Natural killer cell (primary cell): ENCODE data around the gene HSPB9. TPM values are rescaled to one million over a fixed set of nuclear protein-coding genes. Genes with fewer than 3 reads are reported as not detected.

ENCODE experiments used
- ATAC-seq, 3 donors: fragments of 150-1000 bp in 2 of 3; fragments of 200-7000 bp in 1 of 3; cut with Tn5 transposase; 1 replicate in 1 of 3; 2 replicates in 2 of 3; pipeline ENCODE4 v1.10.0; 2021; ENCODE audit warnings: mild to moderate bottlenecking in 2 of 3, moderate library complexity in 2 of 3
- DNase-seq, 2 donors: peaks; one replicate each; pipeline versions ENCODE4 v3.0.0 to v3.0.0-alpha.2; 2013 to 2021; ENCODE audit warnings: mixed read lengths in 1 of 2
- H3K27ac ChIP-seq: one replicate; pipeline ENCODE4 v1.5.1; 2013; ENCODE audit warnings: mild to moderate bottlenecking, low read length
- H3K27me3 ChIP-seq: one replicate; pipeline ENCODE4 v1.6.1; 2013; ENCODE audit warnings: low read length; ENCODE audit not compliant: control insufficient read depth, insufficient read depth
- H3K36me3 ChIP-seq: one replicate; pipeline ENCODE4 v1.6.1; 2013; ENCODE audit warnings: low read length; ENCODE audit not compliant: control insufficient read depth, insufficient read depth
- H3K4me1 ChIP-seq: one replicate; pipeline ENCODE4 v1.6.1; 2013; ENCODE audit warnings: low read length; ENCODE audit not compliant: control insufficient read depth, insufficient read depth
- H3K4me3 ChIP-seq: one replicate; pipeline ENCODE4 v1.5.1; 2013; ENCODE audit warnings: low read length
- H3K9me3 ChIP-seq: one replicate; pipeline ENCODE4 v1.6.1; 2013; ENCODE audit warnings: low read length; ENCODE audit not compliant: control insufficient read depth, insufficient read depth
- H3K27ac Mint-ChIP-seq, 2 donors: one replicate each; pipeline ENCODE4 v1.8.0; 2022; ENCODE audit warnings: mild to moderate bottlenecking in 2 of 2, mixed read lengths in 2 of 2, moderate library complexity in 1 of 2
- H3K27me3 Mint-ChIP-seq, 2 donors: one replicate each; pipeline ENCODE4 v1.8.0; 2022; ENCODE audit warnings: low read depth in 2 of 2, mixed read lengths in 2 of 2
- H3K36me3 Mint-ChIP-seq: one replicate; pipeline ENCODE4 v1.8.0; 2022; ENCODE audit warnings: mixed read lengths
- H3K4me1 Mint-ChIP-seq, 2 donors: one replicate each; pipeline ENCODE4 v1.8.0; 2022; ENCODE audit warnings: mixed read lengths in 2 of 2
- H3K4me3 Mint-ChIP-seq: one replicate; pipeline ENCODE4 v1.8.0; 2022; ENCODE audit warnings: mild to moderate bottlenecking, moderate library complexity, mixed read lengths
- H3K9me3 Mint-ChIP-seq, 2 donors: one replicate each; pipeline ENCODE4 v1.8.0; 2022; ENCODE audit warnings: mixed read lengths in 2 of 2
- CTCF ChIP-seq: fragments of 200-600 bp; IDR thresholded peaks from one replicate; pipeline ENCODE4 v1.8.0; 2022; ENCODE audit warnings: antibody characterized with exemption
- WGBS: methylation state at CpG from one replicate; pipeline ENCODE4 v1.1.7; 2013; ENCODE audit warnings: missing lambda C conversion rate; ENCODE audit not compliant: insufficient coverage; 5-methylcytosine and 5-hydroxymethylcytosine counted together
- intact Hi-C: fragments of 100-400 bp; cut with micrococcal nuclease; formaldehyde crosslinking; loops from one replicate; pipeline ENCODE4 v1.14.2; 2022
- total RNA-seq, 4 donors: library from RNA; stranded (reverse); fragments of 120-200 nt in 1 of 4; gene quantifications; one replicate each; pipeline versions ENCODE4 v1.2.3 to v1.2.4, GENCODE V29; 2013 to 2022

The HSPB9 gene
- total RNA-seq, 3 donors from 2014 or later (not counting 1 experiment from before 2014, with no cell fraction given): not detected

- no peaks in the 10 kb centered on the region for H3K9me3 Mint-ChIP-seq
- no peak overlapping the region for H3K27ac ChIP-seq
- no peaks in the 10 kb centered on the region for H3K27me3 Mint-ChIP-seq
- H3K4me1 ChIP-seq: peaks cover 36% of the 10 kb centered on the region
- DNase-seq: no peak
- ATAC-seq: no peak
- H3K36me3 ChIP-seq: peaks cover 3% of the 10 kb centered on the region
- no peak overlapping the region for H3K4me3 Mint-ChIP-seq
- no peak for TF ChIP-seq CTCF
- no peak overlapping the region for H3K4me3 ChIP-seq
- H3K27me3 ChIP-seq: no peaks in the 10 kb centered on the region
- no peaks in the 10 kb centered on the region for H3K9me3 ChIP-seq
- H3K27ac Mint-ChIP-seq: peak overlapping the region in 1 of 2 donors; percentile 80
- intact Hi-C loops: loop anchor here (5.0 kb wide), 1 partner anchor 380 kb away; no protein-coding TSS in a partner anchor
- H3K4me1 Mint-ChIP-seq: peaks cover 5 to 28% of the 10 kb centered on the region in 2 donors
- WGBS: 94% methylated on average over 30 of the region's 30 CpGs
- no peaks in the 10 kb centered on the region for H3K36me3 Mint-ChIP-seq
Measured at GRCh38 chr17:42117397-42118125, 5.0 kb upstream of the HSPB9 start.

- WGBS: 90% methylated on average over 4 of the region's 4 CpGs
- intact Hi-C loops: loop anchor here (5.0 kb wide), 1 partner anchor 381 kb away; no protein-coding TSS in a partner anchor
- H3K27me3 ChIP-seq: no peaks in the 10 kb centered on the region
- peak overlapping the region in 1 of 2 donors; percentile 22 for H3K27ac Mint-ChIP-seq
- no peaks in the 10 kb centered on the region for H3K9me3 Mint-ChIP-seq
- H3K27me3 Mint-ChIP-seq: no peaks in the 10 kb centered on the region
- no peak for TF ChIP-seq CTCF
- no peak for DNase-seq
- peaks cover 5 to 24% of the 10 kb centered on the region in 2 donors for H3K4me1 Mint-ChIP-seq
- H3K4me3 ChIP-seq: no peak overlapping the region
- H3K36me3 ChIP-seq: peaks cover 3% of the 10 kb centered on the region
- no peaks in the 10 kb centered on the region for H3K9me3 ChIP-seq
- no peak for ATAC-seq
- H3K4me3 Mint-ChIP-seq: peak overlapping the region; percentile 65
- H3K4me1 ChIP-seq: peaks cover 30% of the 10 kb centered on the region
- H3K36me3 Mint-ChIP-seq: no peaks in the 10 kb centered on the region
- H3K27ac ChIP-seq: no peak overlapping the region
Measured at GRCh38 chr17:42118126-42118510, 4.5 kb upstream of the HSPB9 start.

- 86% methylated on average over 2 of the region's 2 CpGs for WGBS
- H3K36me3 ChIP-seq: peaks cover 3% of the 10 kb centered on the region
- TF ChIP-seq CTCF: no peak
- DNase-seq (peak in 1 of 2 donors; percentile 65), ATAC-seq (no peak)
- Mint-ChIP-seq H3K36me3 (no peaks in the 10 kb centered on the region), H3K4me3 (peak overlapping the region; percentile 65), H3K27me3 (no peaks in the 10 kb centered on the region), H3K9me3 (no peaks in the 10 kb centered on the region), H3K4me1 (peaks cover 5 to 24% of the 10 kb centered on the region in 2 donors), H3K27ac (peak overlapping the region in 1 of 2 donors; percentile 22)
- no peak overlapping the region for H3K4me3 ChIP-seq
- H3K9me3 ChIP-seq: no peaks in the 10 kb centered on the region
- H3K27me3 ChIP-seq: no peaks in the 10 kb centered on the region
- peaks cover 26% of the 10 kb centered on the region for H3K4me1 ChIP-seq
- intact Hi-C loops: loop anchor here (5.0 kb wide), 1 partner anchor 381 kb away; no protein-coding TSS in a partner anchor
- H3K27ac ChIP-seq: no peak overlapping the region
Measured at GRCh38 chr17:42118545-42118944, 4.1 kb upstream of the HSPB9 start.
